SK-N-SH (cell line): Measurements from ENCODE around the gene DSTN. TPM values are rescaled to one million over a fixed set of nuclear protein-coding genes. Genes with fewer than 3 reads are reported as not detected.

ENCODE experiments used
- CTCF ChIA-PET: fragments of 300-600, 350-600 bp; formaldehyde crosslinking; extraction: SDS; loops from one replicate; lab custom pipeline; 2021; lab: Yijun Ruan, JAX
- POLR2A ChIA-PET: fragments of 350-600 bp; sonication (Branson Sonifier 250); formaldehyde crosslinking; extraction: SDS; loops from one replicate; lab custom pipeline; 2020; ENCODE audit warnings: antibody characterized with exemption, inconsistent platforms; lab: Yijun Ruan, JAX
- DNase-seq: peaks from one replicate; pipeline ENCODE4 v3.0.0; 2012
- H2AFZ ChIP-seq: fragments of 200-600 bp; sonication (generic); 2 replicates; pipeline ENCODE4 v1.8.1; 2016; ENCODE audit warnings: antibody characterized with exemption, mild to moderate bottlenecking, low read depth
- H3F3A ChIP-seq: fragments of 200-600 bp; sonication (generic); replicated peaks from 2 replicates; pipeline ENCODE3; 2016; ENCODE audit warnings: antibody characterized with exemption, mild to moderate bottlenecking; ENCODE audit not compliant: insufficient read depth
- H3K27ac ChIP-seq, 2 experiments: fragments of 200-500 bp in 1 of 2; fragments of 200-600 bp in 1 of 2; sonication (Bioruptor generic) in 1 of 2; sonication (generic), shearing (Covaris generic) in 1 of 2; 2 replicates each; pipeline versions ENCODE4 v1.5.1 to v1.6.1; 2014 to 2016; ENCODE audit warnings: low read depth in 2 of 2, inconsistent platforms in 1 of 2, low read length in 1 of 2, mild to moderate bottlenecking in 1 of 2, mixed read lengths in 1 of 2
- H3K27me3 ChIP-seq: fragments of 200-600 bp; sonication (generic), shearing (Covaris generic); 2 replicates; pipeline ENCODE4 v1.6.1; 2016; ENCODE audit warnings: mixed run types; ENCODE audit not compliant: insufficient read depth
- H3K36me3 ChIP-seq, 2 experiments: fragments of 200-500 bp in 1 of 2; fragments of 200-600 bp in 1 of 2; sonication (Bioruptor generic) in 1 of 2; sonication (generic) in 1 of 2; replicated peaks in 1 of 2; 2 replicates each; pipeline versions ENCODE3 to v1.5.1; 2014 to 2016; ENCODE audit warnings: low read length in 1 of 2, mild to moderate bottlenecking in 1 of 2; ENCODE audit not compliant: insufficient read depth in 2 of 2, control insufficient read depth in 1 of 2
- H3K4me1 ChIP-seq, 2 experiments: fragments of 200-500 bp in 1 of 2; fragments of 200-600 bp in 1 of 2; sonication (Bioruptor generic) in 1 of 2; sonication (generic), shearing (Covaris generic) in 1 of 2; 2 replicates each; pipeline versions ENCODE4 v1.5.1 to v1.6.1; 2014 to 2016; ENCODE audit warnings: low read depth in 1 of 2, low read length in 1 of 2, mixed run types in 1 of 2; ENCODE audit not compliant: insufficient read depth in 2 of 2, control insufficient read depth in 1 of 2
- H3K4me2 ChIP-seq: fragments of 200-600 bp; sonication (generic), shearing (Covaris generic); 2 replicates; pipeline ENCODE4 v1.6.1; 2017; ENCODE audit warnings: mixed run types
- H3K4me3 ChIP-seq, 2 experiments: fragments of 200-500 bp in 1 of 2; fragments of 200-600 bp in 1 of 2; sonication (Bioruptor generic) in 1 of 2; sonication (generic), shearing (Covaris generic) in 1 of 2; 2 replicates each; pipeline versions ENCODE4 v1.5.1 to v1.8.1; 2014 to 2016; ENCODE audit warnings: low read depth in 2 of 2, inconsistent platforms in 1 of 2, low read length in 1 of 2, mild to moderate bottlenecking in 1 of 2, mixed read lengths in 1 of 2, moderate library complexity in 1 of 2
- H3K79me2 ChIP-seq: fragments of 200-600 bp; sonication (generic); 2 replicates; pipeline ENCODE4 v1.8.1; 2017; ENCODE audit warnings: mild to moderate bottlenecking; ENCODE audit not compliant: insufficient read depth
- H3K9ac ChIP-seq: fragments of 200-600 bp; sonication (generic); 2 replicates; pipeline ENCODE4 v1.6.1; 2017; ENCODE audit warnings: mixed run types
- H3K9me2 ChIP-seq: fragments of 200-600 bp; sonication (generic); 2 replicates; pipeline ENCODE4 v1.6.1; 2017; ENCODE audit warnings: mixed run types
- H3K9me3 ChIP-seq: fragments of 200-600 bp; sonication (generic); 2 replicates; pipeline ENCODE4 v1.6.1; 2017; ENCODE audit warnings: mixed run types, mild to moderate bottlenecking, moderate library complexity
- H4K20me1 ChIP-seq: fragments of 200-600 bp; sonication (generic); 2 replicates; pipeline ENCODE4 v1.6.1; 2017; ENCODE audit warnings: mild to moderate bottlenecking, mixed run types; ENCODE audit not compliant: insufficient read depth
- CHD2 ChIP-seq: fragments of 150-350 bp; IDR thresholded peaks from 2 replicates; pipeline ENCODE4 v1.6.1; 2018; ENCODE audit warnings: low read length; ENCODE audit not compliant: partially characterized antibody
- FOXJ3 ChIP-seq: sonication (generic); formaldehyde crosslinking; IDR thresholded peaks from 2 replicates; pipeline ENCODE4 v1.5.1; 2020; ENCODE audit warnings: mild to moderate bottlenecking, missing genetic modification reagents
- GABPA ChIP-seq: IDR thresholded peaks from 2 replicates; pipeline ENCODE4 v1.4.0; 2012; ENCODE audit warnings: low read depth, mild to moderate bottlenecking
- GATA2 ChIP-seq: sonication (generic); formaldehyde crosslinking; IDR thresholded peaks from 2 replicates; pipeline ENCODE4 v1.5.0; 2020; ENCODE audit warnings: mild to moderate bottlenecking, missing genetic modification reagents
- MXI1 ChIP-seq: IDR thresholded peaks from 2 replicates; pipeline ENCODE4 v1.6.1; 2012; ENCODE audit warnings: mild to moderate bottlenecking, low read depth, low read length, improper control_type of control experiment
- NRF1 ChIP-seq: IDR thresholded peaks from 2 replicates; pipeline ENCODE4 v1.6.1; 2012; ENCODE audit warnings: low read depth, mild to moderate bottlenecking, low read length
- PBX3 ChIP-seq: IDR thresholded peaks from 2 replicates; pipeline ENCODE4; 2012
- RAD21 ChIP-seq: IDR thresholded peaks from 2 replicates; pipeline ENCODE4 v1.6.1; 2012; ENCODE audit warnings: mild to moderate bottlenecking, low read length
- REST ChIP-seq: IDR thresholded peaks from 2 replicates; pipeline ENCODE4 v1.6.1; 2012; ENCODE audit warnings: mild to moderate bottlenecking, low read depth, low read length, moderate library complexity
- RFX5 ChIP-seq: IDR thresholded peaks from 2 replicates; pipeline ENCODE4 v1.6.1; 2012; ENCODE audit warnings: mild to moderate bottlenecking, improper control_type of control experiment, low read length
- RXRA ChIP-seq: IDR thresholded peaks from 2 replicates; pipeline ENCODE4 v1.4.0; 2012; ENCODE audit warnings: low read depth, mild to moderate bottlenecking, borderline replicate concordance
- SMC3 ChIP-seq: IDR thresholded peaks from 2 replicates; pipeline ENCODE4 v1.6.1; 2012; ENCODE audit warnings: low read depth, low read length, improper control_type of control experiment
- USF2 ChIP-seq: fragments of 150-350 bp; IDR thresholded peaks from 2 replicates; pipeline ENCODE4 v1.6.1; 2017; ENCODE audit warnings: antibody characterized with exemption, low read length, low read depth, borderline replicate concordance
- WGBS: methylation state at CpG from one replicate; pipeline ENCODE4 v1.1.6; 2017; ENCODE audit warnings: low lambda C conversion rate; 5-methylcytosine and 5-hydroxymethylcytosine counted together
- polyA plus RNA-seq, 3 experiments: library from polyadenylated mRNA; depleted of rRNA; stranded (reverse); fragments of >200 nt; gene quantifications; 2 replicates each; pipeline ENCODE4 v1.2.3, GENCODE V29; 2012

DSTN gene
- polyA plus RNA-seq, 1 of the 3 experiments (the other 2 are of a cell fraction), result 167 TPM

GRCh38 chr20:17558154-17558940, 11.5 kb upstream of the DSTN start (continued):
- TF ChIP-seq REST, result no peak
- no peak for TF ChIP-seq CHD2
- no peak for TF ChIP-seq USF2
- TF ChIP-seq GABPA, result no peak
- TF ChIP-seq NRF1, result no peak
- TF ChIP-seq RFX5, result no peak
- no peak for TF ChIP-seq SMC3
- no peak for TF ChIP-seq GATA2
- no peak for TF ChIP-seq FOXJ3 (CRISPR knock-in tag)
- TF ChIP-seq RXRA, result peak; percentile 49; the same call in 1 of the 2 replicates

GRCh38 chr20:17558941-17559304, 11.0 kb upstream of the DSTN start:
- Histone ChIP-seq H3K27ac (peak overlapping the region; percentile 84 to 100), H3K79me2 (peaks cover 7% of the 10 kb centered on the region; the same call in 1 of the 2 replicates), H3K4me2 (peak overlapping the region; percentile 64), H3K9me2 (no peaks in the 10 kb centered on the region), H3F3A (peaks cover 45% of the 10 kb centered on the region), H3K9ac (peak overlapping the region; percentile 83), H3K4me1 (peaks cover 7 to 16% of the 10 kb centered on the region in 2 experiments; a peak in 3 of 4 replicates), H3K4me3 (peak overlapping the region in 1 of 2 experiments; percentile 56; a peak in 1 of 4 replicates)
- WGBS, result 25% methylated on average over 1 of the region's 1 CpG
- TF ChIP-seq PBX3, result peak; percentile 34; the same call in 1 of the 2 replicates
- no peak for TF ChIP-seq GATA2
- TF ChIP-seq CHD2, result no peak
- TF ChIP-seq REST, result no peak
- TF ChIP-seq RAD21, result no peak
- TF ChIP-seq MXI1, result no peak
- TF ChIP-seq, all 33 proteins: peak for 1
- H2AFZ ChIP-seq, result no peak overlapping the region
- no peak for DNase-seq
- ChIA-PET CTCF (interaction anchor here (0.9 to 1.2 kb wide), 2 partner anchors 8 to 16 kb away, joined by 3 to 4 read pairs; no protein-coding TSS in a partner anchor), POLR2A (no interaction called here)
- no peaks in the 10 kb centered on the region for H3K27me3 ChIP-seq
- no peaks in the 10 kb centered on the region for H4K20me1 ChIP-seq
- no peaks in the 10 kb centered on the region for H3K36me3 ChIP-seq
- no peaks in the 10 kb centered on the region for H3K9me3 ChIP-seq
